Testis (tissue), 2 donors: ENCODE results near the gene BRPF1.

Source experiments
- POLR2A ChIP-seq: fragments of 450-650 bp; IDR thresholded peaks from one replicate; pipeline ENCODE4 v1.6.1; 2017; ENCODE audit warnings: antibody characterized with exemption, mild to moderate bottlenecking, moderate library complexity
- TF ChIP-seq, protein P1 (sequence below), 3 experiments: fragments of 450-650 bp in 2 of 3; fragments of 200-600 bp in 1 of 3; sonication (generic) in 1 of 3; IDR thresholded peaks; one replicate each; pipeline ENCODE4 v1.5.1; 2016 to 2019; ENCODE audit warnings: antibody characterized with exemption in 3 of 3, mild to moderate bottlenecking in 2 of 3, moderate library complexity in 1 of 3

DNA sequence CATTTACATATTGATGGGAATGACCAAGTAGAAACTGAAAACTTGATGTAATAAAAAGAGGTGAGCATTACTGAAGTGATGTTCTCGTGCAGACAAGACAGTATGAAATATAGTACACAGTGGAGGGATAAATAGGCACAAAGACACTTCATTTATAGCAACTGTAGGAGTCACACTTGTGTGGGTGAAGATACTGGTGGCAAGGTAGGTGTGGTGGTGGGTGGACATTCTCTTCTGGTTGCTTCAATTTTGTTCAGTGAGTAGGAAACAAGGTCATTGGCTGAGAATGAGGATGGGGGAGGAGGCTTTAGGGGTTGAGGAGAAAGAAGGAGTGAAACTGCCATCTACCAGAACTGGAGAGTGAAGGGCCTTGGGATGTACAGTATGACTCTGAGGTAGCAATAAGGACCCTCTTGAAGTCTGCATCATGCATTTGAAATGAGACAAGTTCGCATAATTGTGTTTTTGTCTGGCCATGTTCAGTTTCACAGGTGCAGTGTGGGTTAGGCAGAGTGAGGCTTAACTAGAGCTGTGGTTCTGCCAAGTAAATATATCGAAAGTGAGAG is 21.3 kb upstream of the BRPF1 start:
- TF ChIP-seq, protein P1, sequence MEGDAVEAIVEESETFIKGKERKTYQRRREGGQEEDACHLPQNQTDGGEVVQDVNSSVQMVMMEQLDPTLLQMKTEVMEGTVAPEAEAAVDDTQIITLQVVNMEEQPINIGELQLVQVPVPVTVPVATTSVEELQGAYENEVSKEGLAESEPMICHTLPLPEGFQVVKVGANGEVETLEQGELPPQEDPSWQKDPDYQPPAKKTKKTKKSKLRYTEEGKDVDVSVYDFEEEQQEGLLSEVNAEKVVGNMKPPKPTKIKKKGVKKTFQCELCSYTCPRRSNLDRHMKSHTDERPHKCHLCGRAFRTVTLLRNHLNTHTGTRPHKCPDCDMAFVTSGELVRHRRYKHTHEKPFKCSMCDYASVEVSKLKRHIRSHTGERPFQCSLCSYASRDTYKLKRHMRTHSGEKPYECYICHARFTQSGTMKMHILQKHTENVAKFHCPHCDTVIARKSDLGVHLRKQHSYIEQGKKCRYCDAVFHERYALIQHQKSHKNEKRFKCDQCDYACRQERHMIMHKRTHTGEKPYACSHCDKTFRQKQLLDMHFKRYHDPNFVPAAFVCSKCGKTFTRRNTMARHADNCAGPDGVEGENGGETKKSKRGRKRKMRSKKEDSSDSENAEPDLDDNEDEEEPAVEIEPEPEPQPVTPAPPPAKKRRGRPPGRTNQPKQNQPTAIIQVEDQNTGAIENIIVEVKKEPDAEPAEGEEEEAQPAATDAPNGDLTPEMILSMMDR (IDR thresholded peaks at IDR 0.05), result no peak
- no peak for TF ChIP-seq POLR2A
